B cell (primary cell): ENCODE data around the gene SLC6A20.

Experiments used
- EZH2 ChIP-seq: IDR thresholded peaks from 2 replicates; pipeline ENCODE4 v1.6.1; 2012; ENCODE audit warnings: borderline replicate concordance, low read depth, mild to moderate bottlenecking, moderate library complexity, low read length; ENCODE audit not compliant: insufficient read depth, poor library complexity, severe bottlenecking
- TF ChIP-seq, protein P1 (sequence below): fragments of 200-600 bp; IDR thresholded peaks from one replicate; pipeline ENCODE4 v1.8.0; 2022; ENCODE audit warnings: antibody characterized with exemption, mild to moderate bottlenecking

DNA sequence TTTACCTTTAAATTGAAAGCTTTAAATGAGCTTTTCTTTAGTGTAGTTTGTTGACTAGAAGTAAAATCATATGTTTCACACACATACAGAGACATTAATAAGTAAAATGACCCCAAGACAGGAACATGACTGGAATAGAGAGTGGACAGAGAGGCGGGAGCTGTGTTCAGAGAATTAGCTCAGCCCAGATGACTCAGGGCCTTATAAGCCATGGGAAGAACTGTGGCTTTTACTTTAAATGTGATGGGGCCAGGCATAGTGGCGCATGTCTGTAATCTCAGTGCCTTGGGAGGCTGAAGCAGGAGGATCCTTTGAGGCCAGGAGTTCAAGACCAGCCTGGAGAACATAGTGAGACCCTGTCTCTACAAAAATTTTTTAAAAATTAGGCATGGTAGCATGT lies 80.4 kb downstream of the SLC6A20 start:
- TF ChIP-seq, protein P1, sequence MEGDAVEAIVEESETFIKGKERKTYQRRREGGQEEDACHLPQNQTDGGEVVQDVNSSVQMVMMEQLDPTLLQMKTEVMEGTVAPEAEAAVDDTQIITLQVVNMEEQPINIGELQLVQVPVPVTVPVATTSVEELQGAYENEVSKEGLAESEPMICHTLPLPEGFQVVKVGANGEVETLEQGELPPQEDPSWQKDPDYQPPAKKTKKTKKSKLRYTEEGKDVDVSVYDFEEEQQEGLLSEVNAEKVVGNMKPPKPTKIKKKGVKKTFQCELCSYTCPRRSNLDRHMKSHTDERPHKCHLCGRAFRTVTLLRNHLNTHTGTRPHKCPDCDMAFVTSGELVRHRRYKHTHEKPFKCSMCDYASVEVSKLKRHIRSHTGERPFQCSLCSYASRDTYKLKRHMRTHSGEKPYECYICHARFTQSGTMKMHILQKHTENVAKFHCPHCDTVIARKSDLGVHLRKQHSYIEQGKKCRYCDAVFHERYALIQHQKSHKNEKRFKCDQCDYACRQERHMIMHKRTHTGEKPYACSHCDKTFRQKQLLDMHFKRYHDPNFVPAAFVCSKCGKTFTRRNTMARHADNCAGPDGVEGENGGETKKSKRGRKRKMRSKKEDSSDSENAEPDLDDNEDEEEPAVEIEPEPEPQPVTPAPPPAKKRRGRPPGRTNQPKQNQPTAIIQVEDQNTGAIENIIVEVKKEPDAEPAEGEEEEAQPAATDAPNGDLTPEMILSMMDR: no peak
- TF ChIP-seq EZH2: no peak
